Measurements from ENCODE around the gene ASB15. TPM values are rescaled to one million over a fixed set of nuclear protein-coding genes. Genes with fewer than 3 reads are reported as not detected.

The ASB15 gene
- polyA plus RNA-seq, 1 experiment = not detected

- POLR2A ChIA-PET = interaction anchor here (1.3 to 1.6 kb wide), 3 partner anchors 10 to 192 kb away, joined by 3 to 8 read pairs (median 5); partner anchors contain the start of gene WASL
- no peak for TF ChIP-seq CTCF (IDR thresholded peaks at IDR 0.05; ENCODE audit: low read depth, low read length)
- DNase-seq (ENCODE audit: low read depth, low spot score) = no peak
Observed at GRCh38 chr7:123557016-123557397, 44.6 kb upstream of the ASB15 start.

GRCh38 chr7:123557398-123558288 is 44.0 kb upstream of the ASB15 start, which contains the start of gene NDUFA5:
TSS of gene NDUFA5 (minus strand) at chr7:123557818. CDS start at chr7:123557795, 23 bp downstream.
- ChIA-PET POLR2A (interaction anchor here (0.6 to 1.6 kb wide), 4 partner anchors 9 to 191 kb away, joined by 3 to 8 read pairs (median 4); partner anchors contain the start of genes IQUB and WASL), CTCF (interaction anchor here (0.9 to 3.2 kb wide), 6 partner anchors 19 to 240 kb away, joined by 3 to 25 read pairs (median 4); no protein-coding TSS in a partner anchor)
- Histone ChIP-seq H3K27ac (ENCODE audit: low read depth, low read length) (peak within 1 kb of the TSS; percentile 55), H3K9me3 (ENCODE audit: control insufficient read depth, insufficient read depth, low read length) (no peaks in the 10 kb centered on the region), H3K4me3 (ENCODE audit: low read depth, low read length) (peak within 1 kb of the TSS; percentile 94), H3K27me3 (ENCODE audit: control insufficient read depth, insufficient read depth, low read length) (peaks cover 2% of the 10 kb centered on the region)
- TF ChIP-seq CTCF (IDR thresholded peaks at IDR 0.05; ENCODE audit: low read depth, low read length) = no peak
- DNase-seq (ENCODE audit: low read depth, low spot score) = peak; percentile 98

More at GRCh38 chr7:123557016-123557397, 44.6 kb upstream of the ASB15 start:
- Histone ChIP-seq H3K9me3 (ENCODE audit: control insufficient read depth, insufficient read depth, low read length) (no peaks in the 10 kb centered on the region), H3K27ac (ENCODE audit: low read depth, low read length) (peak overlapping the region; percentile 54), H3K27me3 (ENCODE audit: control insufficient read depth, insufficient read depth, low read length) (peaks cover 2% of the 10 kb centered on the region), H3K4me3 (ENCODE audit: low read depth, low read length) (peak overlapping the region; percentile 94)
- CTCF ChIA-PET = interaction anchor here (1.1 to 3.2 kb wide), 3 partner anchors 21 to 125 kb away, joined by 3 to 25 read pairs (median 3); no protein-coding TSS in a partner anchor

GRCh38 chr7:123558289-123558874 is 43.2 kb upstream of the ASB15 start:
- Histone ChIP-seq H3K27ac (ENCODE audit: low read depth, low read length) (no peak overlapping the region), H3K9me3 (ENCODE audit: control insufficient read depth, insufficient read depth, low read length) (no peaks in the 10 kb centered on the region), H3K4me3 (ENCODE audit: low read depth, low read length) (peak overlapping the region; percentile 94), H3K27me3 (ENCODE audit: control insufficient read depth, insufficient read depth, low read length) (peaks cover 2% of the 10 kb centered on the region)
- ChIA-PET CTCF (interaction anchor here (0.9 to 3.2 kb wide), 5 partner anchors 19 to 239 kb away, joined by 3 to 25 read pairs (median 4); no protein-coding TSS in a partner anchor), POLR2A (interaction anchor here (1.3 to 1.6 kb wide), 3 partner anchors 9 to 191 kb away, joined by 3 to 8 read pairs (median 5); partner anchors contain the start of gene WASL)
- DNase-seq (ENCODE audit: low read depth, low spot score) = no peak
- TF ChIP-seq CTCF (IDR thresholded peaks at IDR 0.05; ENCODE audit: low read depth, low read length) = no peak

- no peak for TF ChIP-seq CTCF (IDR thresholded peaks at IDR 0.05; ENCODE audit: low read depth, low read length)
- ChIA-PET CTCF (no interaction called here), POLR2A (no interaction called here)
- no peak for DNase-seq (ENCODE audit: low read depth, low spot score)
- Histone ChIP-seq H3K27ac (ENCODE audit: low read depth, low read length) (no peak overlapping the region), H3K4me3 (ENCODE audit: low read depth, low read length) (no peak overlapping the region), H3K9me3 (ENCODE audit: control insufficient read depth, insufficient read depth, low read length) (no peaks in the 10 kb centered on the region), H3K27me3 (ENCODE audit: control insufficient read depth, insufficient read depth, low read length) (peaks cover 2% of the 10 kb centered on the region)
Observed at GRCh38 chr7:123562121-123562520, 39.5 kb upstream of the ASB15 start.
